Measurements from ENCODE around the gene UBE2E1. TPM values are rescaled to one million over a fixed set of nuclear protein-coding genes. Genes with fewer than 3 reads are reported as not detected.

The UBE2E1 gene
- total RNA-seq, 3 donors from 2014 or later (not counting 1 experiment from before 2014, with no cell fraction given), result 80.0 to 89.5 (median 86.9) TPM

GRCh38 chr3:23797491-23797890 is 8.3 kb upstream of the UBE2E1 start:
- peaks cover 8 to 12% of the 10 kb centered on the region in 2 donors for H3K27me3 Mint-ChIP-seq (ENCODE audit: low read depth in 2 of 2)
- no peak overlapping the region for H3K4me3 Mint-ChIP-seq
- TF ChIP-seq CTCF (IDR thresholded peaks at IDR 0.05), result no peak
- no peaks in the 10 kb centered on the region for H3K36me3 Mint-ChIP-seq
- no peak overlapping the region for H3K27ac Mint-ChIP-seq
- Histone ChIP-seq H3K4me3 (ENCODE audit: low read length) (no peak overlapping the region), H3K9me3 (ENCODE audit: control insufficient read depth, insufficient read depth, low read length) (no peaks in the 10 kb centered on the region), H3K27me3 (ENCODE audit: control insufficient read depth, insufficient read depth, low read length) (no peaks in the 10 kb centered on the region), H3K27ac (ENCODE audit: low read length) (no peak overlapping the region), H3K4me1 (ENCODE audit: control insufficient read depth, insufficient read depth, low read length) (no peaks in the 10 kb centered on the region), H3K36me3 (ENCODE audit: control insufficient read depth, insufficient read depth, low read length) (no peaks in the 10 kb centered on the region)
- H3K4me1 Mint-ChIP-seq, result no peaks in the 10 kb centered on the region
- H3K9me3 Mint-ChIP-seq, result no peaks in the 10 kb centered on the region
- intact Hi-C loops (cut with micrococcal nuclease), result no loop called here
- 49% methylated on average over 3 of the region's 4 CpGs for WGBS (ENCODE audit: insufficient coverage)
- ATAC-seq (no peak), DNase-seq (no peak)

DNA sequence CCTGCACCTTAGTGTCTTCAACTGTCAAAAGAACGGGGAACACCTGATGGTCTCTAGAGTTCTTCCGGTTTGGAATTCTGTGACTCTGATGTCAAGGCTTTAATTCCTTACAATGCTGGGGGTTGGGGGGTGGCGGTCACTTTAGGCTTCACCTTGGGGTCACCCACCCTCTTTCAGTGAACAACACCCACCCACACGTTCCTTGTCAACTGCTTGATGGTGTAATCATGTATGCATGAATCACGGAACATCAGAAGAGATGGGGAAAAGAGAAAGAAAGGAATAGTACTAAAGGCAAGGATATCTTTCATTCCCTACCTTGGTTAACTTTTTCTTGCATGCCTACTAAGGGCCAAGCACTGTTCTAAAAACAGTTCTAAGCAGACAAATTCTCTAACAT is 7.3 kb upstream of the UBE2E1 start:
- Histone ChIP-seq H3K27me3 (ENCODE audit: control insufficient read depth, insufficient read depth, low read length) (no peaks in the 10 kb centered on the region), H3K36me3 (ENCODE audit: control insufficient read depth, insufficient read depth, low read length) (no peaks in the 10 kb centered on the region), H3K4me1 (ENCODE audit: control insufficient read depth, insufficient read depth, low read length) (no peaks in the 10 kb centered on the region), H3K9me3 (ENCODE audit: control insufficient read depth, insufficient read depth, low read length) (no peaks in the 10 kb centered on the region), H3K27ac (ENCODE audit: low read length) (no peak overlapping the region), H3K4me3 (ENCODE audit: low read length) (no peak overlapping the region)
- intact Hi-C loops (cut with micrococcal nuclease), result no loop called here
- no peak for ATAC-seq
- H3K27me3 Mint-ChIP-seq (ENCODE audit: low read depth in 2 of 2), result peaks cover 6 to 12% of the 10 kb centered on the region in 2 donors
- no peak for TF ChIP-seq CTCF (IDR thresholded peaks at IDR 0.05)
- 67% methylated on average over 1 of the region's 5 CpGs for WGBS (ENCODE audit: insufficient coverage)
- H3K9me3 Mint-ChIP-seq, result no peaks in the 10 kb centered on the region
- H3K27ac Mint-ChIP-seq, result no peak overlapping the region
- DNase-seq, result no peak
- no peaks in the 10 kb centered on the region for H3K4me1 Mint-ChIP-seq
- H3K36me3 Mint-ChIP-seq, result no peaks in the 10 kb centered on the region
- H3K4me3 Mint-ChIP-seq, result no peak overlapping the region

DNA sequence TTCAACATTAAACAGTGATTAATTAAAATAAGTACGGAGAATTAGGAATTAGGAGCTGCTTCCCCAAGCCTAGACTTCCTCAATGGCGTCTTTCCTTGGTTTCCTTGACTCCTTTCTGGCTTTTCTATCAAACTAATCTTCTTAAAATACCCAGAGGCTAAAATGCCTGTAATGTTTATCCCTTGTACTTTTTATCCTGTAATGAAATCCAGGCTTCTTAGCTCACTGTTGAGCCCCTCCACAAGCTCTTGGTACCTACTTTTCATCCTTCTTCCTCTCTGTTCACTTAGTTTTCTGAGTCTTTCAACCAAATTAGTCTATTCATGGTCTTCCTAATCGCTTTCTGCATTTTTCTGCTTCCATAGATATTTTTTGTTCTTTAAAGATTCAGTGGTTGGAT is 6.9 kb upstream of the UBE2E1 start:
- no peaks in the 10 kb centered on the region for H3K36me3 Mint-ChIP-seq
- H3K4me1 Mint-ChIP-seq, result no peaks in the 10 kb centered on the region

More for the DNA sequence above, 6.9 kb upstream of the UBE2E1 start:
- Mint-ChIP-seq H3K27me3 (ENCODE audit: low read depth in 2 of 2) (peaks cover 2 to 12% of the 10 kb centered on the region in 2 donors), H3K27ac (no peak overlapping the region), H3K9me3 (no peaks in the 10 kb centered on the region), H3K4me3 (no peak overlapping the region)
- Histone ChIP-seq H3K4me3 (ENCODE audit: low read length) (no peak overlapping the region), H3K36me3 (ENCODE audit: control insufficient read depth, insufficient read depth, low read length) (no peaks in the 10 kb centered on the region), H3K9me3 (ENCODE audit: control insufficient read depth, insufficient read depth, low read length) (no peaks in the 10 kb centered on the region), H3K27me3 (ENCODE audit: control insufficient read depth, insufficient read depth, low read length) (no peaks in the 10 kb centered on the region), H3K27ac (ENCODE audit: low read length) (no peak overlapping the region), H3K4me1 (ENCODE audit: control insufficient read depth, insufficient read depth, low read length) (no peaks in the 10 kb centered on the region)
- WGBS (ENCODE audit: insufficient coverage), result 100% methylated on average over 2 of the region's 3 CpGs
- ATAC-seq, result no peak
- intact Hi-C loops (cut with micrococcal nuclease), result no loop called here
- no peak for DNase-seq
- TF ChIP-seq CTCF (IDR thresholded peaks at IDR 0.05), result no peak

Data from natural killer cell (primary cell).